PFSK-1 (cell line): Measurements from ENCODE around the gene TMTC2.

Experiments used
- REST ChIP-seq, 2 experiments: IDR thresholded peaks; 2 replicates each; pipeline versions ENCODE4 v1.6.1 to v1.8.0; 2011 to 2012; ENCODE audit warnings: low read depth in 2 of 2, low read length in 2 of 2, control low read depth in 1 of 2, inconsistent platforms in 1 of 2, mild to moderate bottlenecking in 1 of 2, moderate library complexity in 1 of 2; ENCODE audit not compliant: insufficient read depth in 1 of 2
- SIN3A ChIP-seq: IDR thresholded peaks from 2 replicates; pipeline ENCODE4 v1.6.1; 2012; ENCODE audit warnings: mild to moderate bottlenecking, low read length, moderate library complexity, borderline replicate concordance; ENCODE audit not compliant: insufficient read depth
- TAF1 ChIP-seq: IDR thresholded peaks from 2 replicates; pipeline ENCODE4 v1.6.1; 2012; ENCODE audit warnings: low read length, control low read depth, borderline replicate concordance; ENCODE audit not compliant: insufficient read depth

- TF ChIP-seq REST (IDR thresholded peaks at IDR 0.05; ENCODE audit: insufficient read depth in 1 of 2, low read depth in 2 of 2, low read length in 2 of 2) (no peak), TAF1 (no peak), SIN3A (no peak)
These were observed 116.5 kb downstream of the TMTC2 start for GRCh38 chr12:82803201-82803600.
